H1 (cell line): Measurements from ENCODE around the gene RPP14. TPM values are rescaled to one million over a fixed set of nuclear protein-coding genes. Genes with fewer than 3 reads are reported as not detected.

Experiments
- CTCF ChIA-PET: fragments of 300-600 bp; sonication (Branson Sonifier 250); formaldehyde crosslinking; loops from one replicate; lab custom pipeline; 2021; ENCODE audit not compliant: partially characterized antibody; lab: Charles Lee
- POLR2A ChIA-PET: fragments of 300-600 bp; sonication (Branson Sonifier 250); formaldehyde crosslinking; loops from one replicate; lab custom pipeline; 2021; ENCODE audit warnings: inconsistent platforms; ENCODE audit not compliant: partially characterized antibody; lab: Charles Lee
- DNase-seq, 2 experiments: peaks; one replicate each; pipeline versions ENCODE4 v3.0.0 to v3.0.0-alpha.2; 2010 to 2022; ENCODE audit warnings: low spot score in 2 of 2, low read depth in 1 of 2, mixed read lengths in 1 of 2
- FAIRE-seq: peaks from 2 replicates; lab custom pipeline; 2011; peaks lifted over from hg19 to GRCh38; lab: Jason Lieb, UNC
- H2AFZ ChIP-seq: 2 replicates; pipeline ENCODE4 v1.8.1; 2012; ENCODE audit warnings: low read length, inconsistent platforms
- H2AK5ac ChIP-seq: 2 replicates; pipeline ENCODE4 v1.6.1; 2013; ENCODE audit warnings: low read depth, low read length
- H2BK120ac ChIP-seq: replicated peaks from 2 replicates; pipeline ENCODE3; 2013; ENCODE audit warnings: low read depth, low read length, inconsistent platforms
- H2BK12ac ChIP-seq: 2 replicates; pipeline ENCODE4 v1.6.1; 2013; ENCODE audit warnings: low read depth, low read length
- H2BK15ac ChIP-seq: 2 replicates; pipeline ENCODE4 v1.6.1; 2013; ENCODE audit warnings: low read length
- H2BK20ac ChIP-seq: 2 replicates; pipeline ENCODE4 v1.6.1; 2013; ENCODE audit warnings: low read length
- H2BK5ac ChIP-seq: 2 replicates; pipeline ENCODE4 v1.6.1; 2013; ENCODE audit warnings: low read depth, low read length
- H3K14ac ChIP-seq: 2 replicates; pipeline ENCODE4 v1.6.1; 2013; ENCODE audit warnings: inconsistent platforms; ENCODE audit not compliant: insufficient read length
- H3K18ac ChIP-seq: 2 replicates; pipeline ENCODE4 v1.6.1; 2013; ENCODE audit warnings: low read length; ENCODE audit errors: extremely low read depth
- H3K23ac ChIP-seq: 2 replicates; pipeline ENCODE4 v1.6.1; 2013; ENCODE audit warnings: inconsistent platforms; ENCODE audit not compliant: insufficient read length
- H3K23me2 ChIP-seq: 2 replicates; pipeline ENCODE4 v1.6.1; 2013; ENCODE audit warnings: low read depth, low read length
- H3K27ac ChIP-seq: 2 replicates; pipeline ENCODE4 v1.6.1; 2011; ENCODE audit warnings: low read depth, low read length, inconsistent platforms
- H3K27me3 ChIP-seq, 4 experiments: replicated peaks in 1 of 4; 1 replicate in 1 of 4; 2 replicates in 3 of 4; pipeline versions ENCODE4 v1.6.1 to v1.8.1; 2011 to 2013; ENCODE audit warnings: low read length in 3 of 4, mild to moderate bottlenecking in 3 of 4, inconsistent platforms in 2 of 4, mixed read lengths in 2 of 4, moderate library complexity in 1 of 4; ENCODE audit not compliant: control insufficient read depth in 3 of 4, insufficient read depth in 3 of 4; ENCODE audit errors: extremely low read depth in 1 of 4
- H3K36me3 ChIP-seq, 4 experiments: 2 replicates each; pipeline versions ENCODE4 v1.6.1 to v1.8.1; 2011 to 2013; ENCODE audit warnings: mild to moderate bottlenecking in 4 of 4, low read length in 3 of 4, moderate library complexity in 2 of 4, control low read depth in 1 of 4, inconsistent platforms in 1 of 4; ENCODE audit not compliant: insufficient read depth in 4 of 4, control insufficient read depth in 2 of 4
- H3K4ac ChIP-seq: replicated peaks from 2 replicates; pipeline ENCODE3; 2013; ENCODE audit warnings: low read length, low read depth, mixed read lengths, inconsistent platforms; ENCODE audit not compliant: insufficient read length
- H3K4me1 ChIP-seq, 4 experiments: replicated peaks in 1 of 4; 1 replicate in 1 of 4; 2 replicates in 3 of 4; pipeline versions ENCODE4 v1.6.1 to v1.8.1; 2011 to 2013; ENCODE audit warnings: low read length in 3 of 4, inconsistent platforms in 2 of 4, mixed read lengths in 1 of 4; ENCODE audit not compliant: insufficient read depth in 4 of 4, control insufficient read depth in 3 of 4
- H3K4me2 ChIP-seq, 2 experiments: 2 replicates each; pipeline versions ENCODE4 v1.6.1 to v1.8.1; 2011 to 2013; ENCODE audit warnings: low read depth in 2 of 2, low read length in 2 of 2, control low read depth in 1 of 2, inconsistent platforms in 1 of 2, mild to moderate bottlenecking in 1 of 2; ENCODE audit not compliant: insufficient read depth in 1 of 2
- H3K4me3 ChIP-seq, 4 experiments: fragments of 200-600, 300-600 bp in 1 of 4; sonication (generic), shearing (Covaris generic), sonication (Bioruptor Twin) in 1 of 4; 2 replicates each; pipeline versions ENCODE4 v1.5.1 to v1.8.1; 2011 to 2016; ENCODE audit warnings: low read length in 4 of 4, low read depth in 3 of 4, control low read depth in 2 of 4, inconsistent platforms in 2 of 4, mild to moderate bottlenecking in 2 of 4, mixed read lengths in 1 of 4, moderate library complexity in 1 of 4; ENCODE audit not compliant: insufficient read depth in 2 of 4; ENCODE audit errors: extremely low read depth in 1 of 4
- H3K56ac ChIP-seq: replicated peaks from 2 replicates; pipeline ENCODE3; 2013; ENCODE audit warnings: low read depth, mild to moderate bottlenecking, mixed read lengths, low read length, inconsistent platforms; ENCODE audit not compliant: insufficient read length
- H3K79me1 ChIP-seq: 2 replicates; pipeline ENCODE4 v1.6.1; 2013; ENCODE audit warnings: low read depth, low read length, control low read depth
- H3K79me2 ChIP-seq, 2 experiments: 2 replicates each; pipeline versions ENCODE4 v1.6.1 to v1.8.1; 2012 to 2013; ENCODE audit warnings: low read length in 2 of 2, mild to moderate bottlenecking in 2 of 2, inconsistent platforms in 1 of 2; ENCODE audit not compliant: insufficient read depth in 2 of 2, control insufficient read depth in 1 of 2
- H3K9ac ChIP-seq, 4 experiments: replicated peaks in 1 of 4; 1 replicate in 1 of 4; 2 replicates in 3 of 4; pipeline versions ENCODE4 v1.6.1 to v1.8.1; 2011 to 2013; ENCODE audit warnings: low read depth in 3 of 4, low read length in 3 of 4, control low read depth in 2 of 4, mild to moderate bottlenecking in 2 of 4, moderate library complexity in 2 of 4, inconsistent platforms in 1 of 4; ENCODE audit errors: extremely low read depth in 1 of 4
- H3K9me3 ChIP-seq, 2 experiments: 2 replicates each; pipeline versions ENCODE4 v1.6.1 to v1.8.1; 2012 to 2013; ENCODE audit warnings: mild to moderate bottlenecking in 2 of 2, moderate library complexity in 2 of 2, control low read depth in 1 of 2, inconsistent platforms in 1 of 2, low read depth in 1 of 2, low read length in 1 of 2, mixed read lengths in 1 of 2; ENCODE audit not compliant: insufficient read depth in 2 of 2
- H4K20me1 ChIP-seq, 2 experiments: replicated peaks in 1 of 2; 2 replicates each; pipeline versions ENCODE3 to v1.8.1; 2011 to 2013; ENCODE audit warnings: inconsistent platforms in 2 of 2, low read length in 2 of 2, mild to moderate bottlenecking in 1 of 2; ENCODE audit not compliant: insufficient read depth in 2 of 2, control insufficient read depth in 1 of 2
- H4K5ac ChIP-seq: 2 replicates; pipeline ENCODE4 v1.6.1; 2013; ENCODE audit warnings: low read length, low read depth, mixed read lengths, inconsistent platforms; ENCODE audit not compliant: insufficient read length
- H4K8ac ChIP-seq: 2 replicates; pipeline ENCODE4 v1.8.0; 2013; ENCODE audit warnings: mild to moderate bottlenecking, moderate library complexity, low read length, inconsistent platforms; ENCODE audit not compliant: insufficient read depth; ENCODE audit errors: extremely low read depth
- H4K91ac ChIP-seq: replicated peaks from 2 replicates; pipeline ENCODE3; 2013; ENCODE audit warnings: low read length, mixed read lengths, inconsistent platforms; ENCODE audit not compliant: insufficient read length
- HDAC2 ChIP-seq, 2 experiments: fragments of 300-600 bp in 1 of 2; sonication (generic) in 1 of 2; IDR thresholded peaks; 2 replicates each; pipeline ENCODE4 v1.6.1; 2011 to 2012; ENCODE audit warnings: low read depth in 2 of 2, low read length in 2 of 2, mild to moderate bottlenecking in 2 of 2, moderate library complexity in 2 of 2, borderline replicate concordance in 1 of 2, inconsistent platforms in 1 of 2
- HDAC6 ChIP-seq: IDR thresholded peaks from one replicate; pipeline ENCODE4 v1.7.1; 2012; ENCODE audit warnings: low read depth, mild to moderate bottlenecking, inconsistent platforms, low read length, moderate library complexity
- RAD21 ChIP-seq, 2 experiments: IDR thresholded peaks in 1 of 2; conservative IDR thresholded peaks in 1 of 2; 2 replicates each; pipeline ENCODE4 v1.6.1; 2011; ENCODE audit warnings: low read depth in 2 of 2, low read length in 2 of 2, improper control_type of control experiment in 1 of 2, inconsistent platforms in 1 of 2, mild to moderate bottlenecking in 1 of 2, moderate library complexity in 1 of 2
- RFX5 ChIP-seq: IDR thresholded peaks from 2 replicates; pipeline ENCODE4 v1.6.1; 2011; ENCODE audit warnings: low read depth, low read length, improper control_type of control experiment, borderline replicate concordance
- SIRT6 ChIP-seq: IDR thresholded peaks from one replicate; pipeline ENCODE4 v1.7.1; 2012; ENCODE audit warnings: low read length, inconsistent platforms
- SP1 ChIP-seq: IDR thresholded peaks from 2 replicates; pipeline ENCODE4 v1.6.1; 2011; ENCODE audit warnings: low read depth, low read length
- SP4 ChIP-seq: IDR thresholded peaks from 2 replicates; pipeline ENCODE4 v1.6.1; 2012; ENCODE audit warnings: low read length, inconsistent platforms
- SUZ12 ChIP-seq: fragments of 200-600 bp; sonication (generic); IDR thresholded peaks from 2 replicates; pipeline ENCODE4 v1.6.1; 2012; ENCODE audit warnings: mild to moderate bottlenecking, inconsistent platforms, low read length, moderate library complexity, mixed read lengths
- YY1 ChIP-seq: IDR thresholded peaks from 2 replicates; pipeline ENCODE4 v1.6.1; 2011; ENCODE audit warnings: low read depth, mild to moderate bottlenecking, low read length
- polyA plus RNA-seq, 7 experiments: library from polyadenylated mRNA; depleted of rRNA in 3 of 7; stranded (reverse) in 5 of 7; unstranded in 2 of 7; fragments of >200 nt in 5 of 7; fragments of 200-250 nt in 2 of 7; gene quantifications; 1 replicate in 5 of 7; 2 replicates in 1 of 7; 4 replicates in 1 of 7; pipeline versions ENCODE4 v1.2.1 to v1.2.3, GENCODE V29; 2011 to 2013; ENCODE audit warnings: missing spikeins in 2 of 7, mixed read lengths in 2 of 7
- total RNA-seq: library from RNA; stranded (reverse); fragmentation: NEBNext Ultra II Directional; extraction: Animal tissue kit (Norgen Biotek cat#: 25700); gene quantifications from 2 replicates; pipeline ENCODE4 v1.2.1, GENCODE V29; 2021

The RPP14 gene
- total and polyA plus RNA-seq, 2 of the 8 experiments (the other 6 are each of a cell fraction or from before 2014, with no cell fraction given), result 11.7 to 23.4 TPM

DNA sequence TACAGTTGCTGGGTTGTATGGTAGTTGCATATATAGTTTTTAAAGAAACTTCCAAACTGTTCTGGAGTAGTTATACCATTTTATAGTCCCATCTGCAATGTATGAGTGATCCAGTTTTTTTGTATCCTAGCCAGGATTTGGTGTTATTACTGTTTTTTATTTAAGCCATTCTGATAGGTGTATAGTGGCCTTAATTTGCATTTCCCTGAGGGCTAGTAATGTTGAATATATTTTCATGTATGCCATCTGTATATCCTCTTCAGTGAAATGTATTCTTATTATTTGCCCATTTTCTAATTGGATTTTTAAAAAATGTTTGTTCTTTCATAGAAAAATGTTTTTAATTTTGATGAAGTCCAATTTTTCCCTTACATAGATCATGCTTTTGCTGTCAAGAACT is 55.8 kb downstream of the RPP14 start:
- Histone ChIP-seq H3K18ac (no peak overlapping the region), H4K8ac (no peak overlapping the region), H4K5ac (no peak overlapping the region), H2AFZ (no peak overlapping the region), H3K4me2 (no peak overlapping the region), H3K9me3 (no peaks in the 10 kb centered on the region), H3K4me3 (no peak overlapping the region), H2BK12ac (no peak overlapping the region), H4K91ac (no peak overlapping the region), H3K27ac (no peak overlapping the region), H3K23ac (no peak overlapping the region), H3K14ac (no peak overlapping the region), H2AK5ac (no peak overlapping the region), H2BK5ac (no peak overlapping the region), H2BK120ac (no peak overlapping the region), H3K4ac (no peak overlapping the region), H3K4me1 (no peaks in the 10 kb centered on the region; a peak in 1 of 7 replicates), H2BK15ac (no peak overlapping the region), H3K36me3 (no peaks in the 10 kb centered on the region), H3K9ac (no peak overlapping the region), H2BK20ac (no peak overlapping the region), H3K56ac (no peak overlapping the region), H3K27me3 (no peaks in the 10 kb centered on the region), H3K79me2 (no peaks in the 10 kb centered on the region), H3K79me1 (no peaks in the 10 kb centered on the region), H3K23me2 (no peaks in the 10 kb centered on the region), H4K20me1 (no peaks in the 10 kb centered on the region)
- no peak for DNase-seq
- no peak for TF ChIP-seq SUZ12
- TF ChIP-seq HDAC6, result no peak
- no peak for TF ChIP-seq RAD21 (IDR thresholded peaks at IDR 0.05 in 1 of 2, conservative IDR thresholded peaks at IDR 0.05 in 1 of 2; ENCODE audit: low read depth in 2 of 2, low read length in 2 of 2)
- TF ChIP-seq SIRT6, result no peak
- TF ChIP-seq SP1, result no peak
- TF ChIP-seq RFX5, result no peak
- TF ChIP-seq HDAC2 (IDR thresholded peaks at IDR 0.05; ENCODE audit: borderline replicate concordance in 1 of 2, low read depth in 2 of 2, low read length in 2 of 2), result no peak
- TF ChIP-seq YY1, result no peak
- TF ChIP-seq SP4, result no peak
- CTCF ChIA-PET, result no interaction called here
- POLR2A ChIA-PET, result no interaction called here
- no peak for FAIRE-seq
